HUES64 (cell line): Measurements from ENCODE around the gene POTEE. TPM values are rescaled to one million over a fixed set of nuclear protein-coding genes. Genes with fewer than 3 reads are reported as not detected.
"Not testable (repeated sequence)": the region's sequence is repeated elsewhere in the genome, so short reads cannot be mapped to it uniquely, and the experiment has no call there.

ENCODE experiments used
- H3K27ac ChIP-seq: 2 replicates; pipeline ENCODE4 v1.7.0; 2013; ENCODE audit warnings: low read depth, low read length, inconsistent platforms
- H3K27me3 ChIP-seq: 2 replicates; pipeline ENCODE4 v1.6.1; 2013; ENCODE audit warnings: mild to moderate bottlenecking, low read length; ENCODE audit not compliant: insufficient read depth
- H3K36me3 ChIP-seq: 2 replicates; pipeline ENCODE4 v1.6.1; 2013; ENCODE audit warnings: mild to moderate bottlenecking, low read length; ENCODE audit not compliant: insufficient read depth
- H3K4me1 ChIP-seq: 2 replicates; pipeline ENCODE4 v1.6.1; 2013; ENCODE audit warnings: mild to moderate bottlenecking, low read length, moderate library complexity; ENCODE audit not compliant: insufficient read depth
- H3K4me3 ChIP-seq: 2 replicates; pipeline ENCODE4 v1.5.1; 2013; ENCODE audit warnings: mild to moderate bottlenecking, low read length, moderate library complexity
- H3K9ac ChIP-seq: 2 replicates; pipeline ENCODE4 v1.6.1; 2013; ENCODE audit warnings: mild to moderate bottlenecking, low read depth, low read length
- H3K9me3 ChIP-seq: 2 replicates; pipeline ENCODE4 v1.6.1; 2013; ENCODE audit warnings: low read depth, low read length; ENCODE audit not compliant: insufficient read depth
- WGBS: fragments of 150-250, 120-280 bp; methylation state at CpG from one replicate; pipeline ENCODE4 v1.1.7; 2013; ENCODE audit warnings: missing lambda C conversion rate; 5-methylcytosine and 5-hydroxymethylcytosine counted together
- polyA plus RNA-seq, 2 experiments: library from polyadenylated mRNA; stranded (reverse); fragments of 50-300 nt; gene quantifications; one replicate each; pipeline ENCODE4 v1.2.3, GENCODE V29; 2013

The POTEE gene
- 0.20 TPM for polyA plus RNA-seq (2013, experiment 1 of 2)
- 0.25 TPM for polyA plus RNA-seq (2013, experiment 2 of 2)

DNA sequence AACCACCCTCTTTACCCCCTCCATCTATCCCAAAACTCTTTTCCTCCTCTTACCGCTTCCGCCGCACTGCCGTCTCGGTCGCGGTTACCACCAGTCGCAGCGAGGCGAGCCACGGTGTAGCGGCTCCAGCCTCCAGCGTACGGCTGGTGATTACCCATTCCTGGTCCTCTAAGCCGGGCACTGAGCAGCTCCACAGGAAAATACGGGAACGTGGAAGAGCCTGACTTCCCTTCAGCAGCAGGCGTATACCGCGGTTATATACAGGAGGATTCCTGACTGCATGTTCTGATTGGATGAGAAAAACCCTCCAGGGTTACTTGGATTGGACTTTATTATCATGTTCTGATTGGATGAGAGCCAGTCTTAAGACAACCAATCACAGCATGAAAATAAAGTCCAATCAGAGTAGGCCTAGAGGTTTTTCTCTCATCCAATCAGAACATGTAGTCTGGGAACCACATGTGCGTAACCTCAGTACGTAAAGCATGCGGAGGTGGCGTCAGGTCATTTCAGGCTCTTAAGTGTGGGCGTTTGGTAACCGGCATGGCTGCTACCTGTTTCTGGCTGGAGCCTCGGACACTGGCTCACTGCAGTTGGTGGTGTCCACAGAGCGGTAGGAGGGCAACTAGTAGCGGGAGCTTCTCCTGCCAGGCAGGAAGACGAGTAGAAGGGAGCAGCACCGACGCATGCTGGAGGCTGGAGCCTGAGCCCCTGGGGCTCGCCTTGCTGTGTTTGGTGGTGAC, at the start of gene POTEE:
TSS of gene POTEE (plus strand) at position 507 of the 743 bp plus-strand sequence. CDS start 8,867 bp downstream, outside the sequence.
- H3K9me3 ChIP-seq, H3K9ac ChIP-seq, H3K4me1 ChIP-seq, H3K36me3 ChIP-seq, H3K27me3 ChIP-seq, H3K4me3 ChIP-seq, H3K27ac ChIP-seq: not testable (repeated sequence)
- WGBS = 94% methylated on average over 19 of the region's 33 CpGs

DNA sequence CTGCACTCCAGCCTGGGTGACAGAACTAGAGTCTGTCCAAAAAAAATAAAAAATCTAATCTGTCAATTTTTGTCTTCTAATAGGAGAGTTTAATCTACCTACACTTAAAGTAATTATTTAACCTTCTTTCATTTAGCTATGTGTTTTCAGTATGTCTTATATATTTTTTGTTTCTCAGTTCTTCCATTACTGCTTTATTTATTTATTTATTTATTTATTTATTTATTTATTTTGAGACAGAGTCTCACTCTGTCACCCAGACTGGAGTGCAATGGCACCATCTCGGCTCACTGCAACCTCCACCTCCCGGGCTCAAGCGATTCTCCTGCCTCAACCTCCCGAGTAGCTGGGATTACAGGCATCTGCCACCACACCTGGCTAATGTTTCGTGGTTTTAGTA, 43.8 kb upstream of the POTEE start:
- not testable (repeated sequence) for H3K4me1 ChIP-seq, H3K9me3 ChIP-seq, H3K9ac ChIP-seq, H3K4me3 ChIP-seq, H3K27me3 ChIP-seq, H3K36me3 ChIP-seq, H3K27ac ChIP-seq
- 96% methylated on average over 5 of the region's 5 CpGs for WGBS

DNA sequence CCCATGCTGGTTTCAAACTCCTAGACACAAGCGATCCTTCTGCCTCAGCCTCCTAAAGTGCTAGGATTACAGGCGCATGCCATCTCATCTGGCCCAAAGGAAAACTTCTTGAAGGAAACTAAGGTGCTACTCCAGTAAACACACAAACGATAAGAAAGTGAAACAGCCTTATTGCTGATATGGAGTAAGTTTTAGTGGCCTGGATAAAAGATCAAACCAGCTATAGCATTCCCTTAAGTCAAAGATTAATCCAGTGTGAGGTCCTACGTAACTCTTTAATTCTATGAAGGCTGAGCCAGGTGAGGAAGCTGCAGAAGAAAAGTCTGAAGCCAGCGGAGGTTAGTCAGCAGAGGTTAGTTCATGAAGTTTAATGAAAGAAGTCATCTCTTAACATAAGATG, 40.8 kb upstream of the POTEE start:
- no peaks in the 10 kb centered on the region for H3K27me3 ChIP-seq
- no peak overlapping the region for H3K4me3 ChIP-seq
- 95% methylated on average over 5 of the region's 5 CpGs for WGBS

DNA sequence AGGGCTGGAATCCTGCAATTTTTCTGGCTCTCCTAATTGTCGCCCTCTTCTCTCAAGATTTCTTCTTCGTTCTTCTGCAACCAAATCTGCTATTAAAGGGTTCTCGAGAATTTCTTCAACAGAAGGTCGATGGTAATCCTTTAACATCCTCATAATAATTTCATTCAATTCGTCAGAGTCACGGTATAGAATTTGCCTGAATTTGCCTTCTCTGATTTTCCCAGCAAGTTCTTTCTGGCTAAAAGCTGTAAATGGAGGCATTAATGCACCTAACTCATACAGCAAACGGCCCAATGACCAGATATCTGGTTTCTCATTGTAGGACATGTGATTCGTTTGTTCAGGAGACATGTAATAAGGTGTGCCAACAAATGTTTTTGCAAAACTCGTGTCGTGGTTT, 31.3 kb upstream of the POTEE start:
- H3K9me3 ChIP-seq, H3K9ac ChIP-seq, H3K4me3 ChIP-seq, H3K36me3 ChIP-seq, H3K27ac ChIP-seq, H3K27me3 ChIP-seq, H3K4me1 ChIP-seq: not testable (repeated sequence)
- WGBS = 95% methylated on average over 10 of the region's 10 CpGs

More for the DNA sequence above, 40.8 kb upstream of the POTEE start:
- Histone ChIP-seq H3K9me3 (no peaks in the 10 kb centered on the region), H3K36me3 (no peaks in the 10 kb centered on the region), H3K27ac (no peak overlapping the region), H3K9ac (no peak overlapping the region), H3K4me1 (no peaks in the 10 kb centered on the region)

DNA sequence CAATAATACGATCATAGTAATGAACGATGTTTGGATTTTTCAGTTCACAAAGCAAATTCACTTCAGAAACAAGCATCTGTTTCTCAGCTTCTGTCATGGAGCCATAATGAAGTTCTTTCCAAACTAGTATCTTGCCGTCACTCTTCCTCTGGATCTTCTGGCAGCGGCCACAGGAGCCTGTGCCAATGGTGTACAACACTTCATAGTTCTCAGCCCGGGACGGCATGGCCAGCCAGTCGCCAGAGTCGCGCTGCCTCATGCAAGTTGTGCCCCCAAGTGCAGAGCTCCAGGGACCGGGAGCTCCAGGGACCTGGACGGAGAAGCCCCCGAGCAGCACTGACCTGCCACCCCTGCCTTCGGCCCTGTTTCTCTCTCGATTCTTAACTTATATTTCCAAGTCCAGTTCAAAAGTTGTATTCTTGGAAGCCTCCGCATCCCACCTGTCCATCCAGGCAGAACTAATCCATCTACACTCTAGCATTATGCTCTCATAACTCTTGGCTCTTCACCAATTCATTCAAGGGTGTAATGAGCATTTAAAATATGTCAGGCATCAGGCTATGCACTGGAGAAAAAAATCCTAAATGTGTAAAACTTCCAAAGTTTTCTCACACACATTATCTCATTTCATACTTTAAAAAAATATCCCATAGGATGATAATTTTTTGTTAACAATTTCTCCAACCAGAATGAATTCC, 30.5 kb upstream of the POTEE start:
- not testable (repeated sequence) for H3K36me3 ChIP-seq, H3K27me3 ChIP-seq, H3K4me1 ChIP-seq, H3K9ac ChIP-seq, H3K4me3 ChIP-seq, H3K9me3 ChIP-seq, H3K27ac ChIP-seq
- 92% methylated on average over 15 of the region's 15 CpGs for WGBS

DNA sequence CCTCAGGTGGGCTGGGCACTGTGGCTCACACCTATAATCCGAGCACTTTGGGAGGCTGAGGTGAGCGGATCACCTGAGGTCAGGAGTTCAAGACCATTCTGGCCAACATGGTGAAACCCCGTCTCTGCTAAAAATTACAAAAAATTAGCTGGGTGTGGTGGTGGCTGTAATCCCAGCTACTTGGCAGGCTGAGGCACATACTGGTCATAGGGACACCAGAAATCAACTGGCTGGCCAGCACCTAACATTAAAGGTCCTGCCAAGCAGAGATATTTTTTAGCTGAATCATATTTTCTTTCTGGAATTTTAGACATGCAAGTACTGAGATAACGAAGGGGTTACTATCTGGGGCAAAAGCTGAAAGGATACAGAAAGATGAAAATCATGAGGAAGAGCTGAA, 27.9 kb upstream of the POTEE start:
- not testable (repeated sequence) for H3K4me3 ChIP-seq, H3K4me1 ChIP-seq, H3K9me3 ChIP-seq, H3K36me3 ChIP-seq, H3K27me3 ChIP-seq, H3K27ac ChIP-seq, H3K9ac ChIP-seq
- WGBS = 90% methylated on average over 4 of the region's 4 CpGs

DNA sequence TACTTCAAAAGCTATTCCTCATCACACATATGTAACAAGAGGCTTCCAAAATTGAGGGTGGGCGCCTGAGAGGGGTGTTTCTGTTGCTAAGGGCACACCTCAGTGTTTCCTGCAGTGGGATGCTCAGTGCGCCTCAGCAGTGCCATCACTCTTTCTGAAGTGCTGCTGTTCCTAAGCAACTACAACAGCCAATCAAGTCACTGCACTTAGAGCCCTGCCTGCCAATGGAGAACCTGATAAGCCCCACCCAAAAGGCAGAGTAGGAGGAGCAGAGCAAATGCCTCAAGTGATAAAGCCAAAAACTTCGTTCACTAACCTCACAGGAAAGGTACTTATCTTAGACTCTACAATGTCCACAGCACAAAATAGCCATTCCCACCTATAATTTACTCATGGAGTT, 15.9 kb upstream of the POTEE start:
- not testable (repeated sequence) for H3K4me1 ChIP-seq, H3K9me3 ChIP-seq, H3K27ac ChIP-seq, H3K36me3 ChIP-seq, H3K4me3 ChIP-seq, H3K27me3 ChIP-seq, H3K9ac ChIP-seq
- 36% methylated on average over 3 of the region's 3 CpGs for WGBS

DNA sequence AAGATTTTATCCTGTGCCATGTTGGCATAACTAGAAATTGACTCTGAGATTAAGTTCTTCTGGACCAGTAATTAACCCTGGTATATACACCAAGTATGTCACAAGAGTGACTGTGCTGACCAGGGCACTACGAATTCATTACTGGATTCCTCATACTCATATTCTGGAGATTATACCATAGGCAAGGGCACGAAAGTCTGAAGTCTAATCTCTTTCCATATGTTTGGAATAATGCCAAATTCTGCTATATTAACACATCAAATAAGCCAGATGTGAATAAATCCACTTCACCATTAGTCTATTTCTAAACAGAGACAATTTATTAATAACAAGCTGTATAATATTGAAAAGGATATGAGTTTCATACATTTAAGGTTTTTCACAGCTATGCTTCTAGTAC, 13.2 kb upstream of the POTEE start:
- WGBS = 86% methylated on average over 2 of the region's 2 CpGs
- H3K4me3 ChIP-seq = not testable (repeated sequence)

DNA sequence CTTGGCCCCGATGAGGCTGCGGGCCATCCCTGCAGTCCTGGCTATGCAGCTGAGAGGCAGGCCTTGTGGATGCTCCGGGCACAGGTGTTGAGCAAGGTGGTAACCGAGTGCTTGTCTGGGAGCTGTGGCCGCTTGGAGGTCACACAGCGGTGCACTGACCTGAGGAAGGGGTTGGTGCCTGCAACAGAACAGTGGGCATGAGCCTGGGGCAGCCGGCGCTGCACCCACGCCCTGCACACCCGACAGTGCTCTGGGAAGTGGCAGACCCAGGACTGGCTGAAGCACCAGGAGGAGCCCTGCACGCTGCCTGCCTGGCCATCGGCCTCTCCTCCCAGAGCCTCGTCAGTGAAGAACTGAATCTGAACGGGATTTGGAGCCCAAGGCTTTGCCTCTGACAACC, 8.2 kb upstream of the POTEE start:
- 92% methylated on average over 14 of the region's 14 CpGs for WGBS
- Histone ChIP-seq H3K27ac (no peak overlapping the region), H3K4me1 (no peaks in the 10 kb centered on the region), H3K36me3 (no peaks in the 10 kb centered on the region), H3K9me3 (no peaks in the 10 kb centered on the region), H3K9ac (no peak overlapping the region), H3K4me3 (no peak overlapping the region), H3K27me3 (no peaks in the 10 kb centered on the region)

More for the DNA sequence above, 13.2 kb upstream of the POTEE start:
- not testable (repeated sequence) for H3K4me1 ChIP-seq, H3K27me3 ChIP-seq, H3K9me3 ChIP-seq, H3K36me3 ChIP-seq, H3K27ac ChIP-seq, H3K9ac ChIP-seq

DNA sequence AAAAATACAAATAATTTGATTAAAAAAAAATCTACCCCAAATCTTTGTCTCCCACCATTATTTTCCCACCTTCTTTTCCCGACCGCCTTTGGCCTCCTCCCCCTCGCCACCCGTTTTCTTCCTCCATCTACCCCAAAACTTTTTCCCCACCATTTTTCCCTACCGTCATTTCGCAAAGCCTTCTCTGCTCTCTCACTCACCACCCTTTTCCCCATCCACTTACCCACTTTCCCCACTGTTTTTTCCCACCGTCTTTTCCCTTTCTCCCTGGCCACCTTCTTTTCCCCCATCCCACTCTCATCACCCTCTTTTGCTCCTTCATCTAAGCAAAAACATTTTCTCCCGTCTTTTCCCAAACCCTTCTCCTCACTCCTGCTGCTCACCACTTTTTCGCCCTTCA, 1.5 kb upstream of the POTEE start:
- not testable (repeated sequence) for H3K27ac ChIP-seq, H3K4me3 ChIP-seq, H3K36me3 ChIP-seq

DNA sequence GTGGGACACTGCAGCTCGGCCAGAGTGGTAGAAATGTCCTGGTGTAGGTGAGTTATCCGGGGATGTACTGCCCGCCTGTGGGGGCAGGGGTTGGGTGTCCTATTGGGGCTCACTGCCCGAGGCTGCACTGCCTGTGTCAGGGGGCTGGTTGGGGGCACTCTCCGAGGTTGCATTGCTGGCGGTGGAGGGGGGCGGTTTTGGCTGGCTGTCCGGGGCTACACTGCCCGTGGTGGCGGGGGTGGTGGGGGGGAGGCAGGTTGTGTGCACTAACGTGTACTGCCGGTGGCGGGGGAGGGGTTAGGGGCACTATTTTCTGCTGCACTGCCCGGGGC, 403 bp downstream of the POTEE start:
- H3K9me3 ChIP-seq, H3K4me1 ChIP-seq, H3K9ac ChIP-seq, H3K27ac ChIP-seq, H3K27me3 ChIP-seq, H3K36me3 ChIP-seq, H3K4me3 ChIP-seq: not testable (repeated sequence)
- 97% methylated on average over 11 of the region's 14 CpGs for WGBS

More for the DNA sequence above, 1.5 kb upstream of the POTEE start:
- H3K9ac ChIP-seq, H3K4me1 ChIP-seq, H3K27me3 ChIP-seq, H3K9me3 ChIP-seq: not testable (repeated sequence)
- 90% methylated on average over 7 of the region's 9 CpGs for WGBS
